ENCODE measurements around the gene DCST2.

The DCST2 gene

DNA sequence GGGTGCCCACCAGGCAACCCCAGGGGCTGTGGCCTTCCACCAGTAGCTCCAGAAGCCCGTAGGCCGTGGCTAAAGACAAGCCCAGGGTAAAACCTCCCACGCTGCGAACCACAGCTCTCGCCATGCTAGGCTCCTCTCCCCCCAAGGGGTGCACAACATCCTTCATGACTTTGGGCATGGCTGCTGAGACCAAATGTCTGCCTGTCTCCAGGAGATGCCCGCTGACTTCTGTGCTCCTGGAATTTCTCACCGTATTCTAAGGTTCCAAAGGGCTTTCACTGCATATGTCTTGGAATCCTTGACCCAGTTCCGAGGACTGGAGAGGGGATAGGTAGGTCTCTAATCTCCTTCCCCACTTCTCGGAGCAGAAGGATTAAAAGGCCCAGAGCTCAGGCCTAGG, at the start of gene DCST2, which contains the start of gene DCST1:
TSS of gene DCST2 (minus strand) at position 258 of the 400 bp plus-strand sequence. CDS start at position 178, 80 bp downstream.
TSS of gene DCST1 (plus strand) at position 301 of the 400 bp plus-strand sequence. CDS start 213 bp downstream, outside the sequence.
- no peak for DNase-seq

GRCh38 chr1:155083052-155083541, 49.5 kb upstream of the DCST2 start:
- DNase-seq = no peak

- DNase-seq = no peak
Measured at GRCh38 chr1:155082301-155083051, 48.9 kb upstream of the DCST2 start.

GRCh38 chr1:155081472-155082300, 48.1 kb upstream of the DCST2 start:
- peak in 1 of 3 donors; percentile 68 for DNase-seq

DNA sequence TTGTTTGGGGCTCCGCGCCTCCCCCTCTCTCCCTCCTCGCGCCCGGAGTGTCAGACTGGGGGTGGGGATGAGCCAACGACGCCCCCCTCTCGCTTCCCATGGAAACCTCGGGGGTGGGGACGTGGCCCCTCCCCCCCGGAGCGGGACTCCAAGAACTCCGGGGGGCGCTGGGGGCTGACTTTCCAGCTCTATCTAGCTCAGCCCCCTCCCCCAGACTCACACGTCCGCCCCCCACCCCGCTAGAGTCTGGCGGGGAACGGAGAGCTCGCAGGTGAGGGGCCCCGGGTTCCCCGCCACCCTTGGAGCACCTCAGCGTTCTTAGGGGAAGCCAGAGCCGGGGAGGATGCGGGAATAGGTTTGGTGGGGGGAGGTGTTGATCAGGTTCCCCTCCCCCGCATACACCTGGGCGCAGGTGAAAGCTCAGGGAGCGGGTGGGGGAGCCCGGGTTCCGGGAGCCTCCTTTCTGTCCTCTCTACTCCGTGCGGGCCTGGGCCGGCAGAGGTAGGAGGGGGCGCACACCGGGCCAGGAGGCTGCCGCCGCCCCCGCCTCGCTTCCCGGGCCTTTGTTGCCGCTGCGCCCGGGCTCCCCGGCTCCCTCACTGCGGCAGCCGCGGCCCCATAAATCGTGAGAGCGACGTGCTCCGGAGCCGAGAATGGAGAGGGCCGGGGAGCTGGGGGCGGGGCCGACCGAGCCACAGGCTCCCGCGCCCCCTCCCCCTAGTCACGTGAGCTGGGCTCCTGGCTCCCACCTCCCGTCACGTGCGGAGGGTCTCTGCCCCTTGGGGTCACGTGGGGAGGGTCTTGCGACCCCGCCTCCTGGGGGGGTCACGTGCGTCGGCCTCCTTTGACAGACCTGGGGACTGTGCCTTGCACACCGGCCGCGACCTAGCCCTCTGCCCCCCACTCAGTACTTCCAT, 47.0 kb upstream of the DCST2 start:
- peak in 1 of 3 donors; percentile 45 for DNase-seq

DNA sequence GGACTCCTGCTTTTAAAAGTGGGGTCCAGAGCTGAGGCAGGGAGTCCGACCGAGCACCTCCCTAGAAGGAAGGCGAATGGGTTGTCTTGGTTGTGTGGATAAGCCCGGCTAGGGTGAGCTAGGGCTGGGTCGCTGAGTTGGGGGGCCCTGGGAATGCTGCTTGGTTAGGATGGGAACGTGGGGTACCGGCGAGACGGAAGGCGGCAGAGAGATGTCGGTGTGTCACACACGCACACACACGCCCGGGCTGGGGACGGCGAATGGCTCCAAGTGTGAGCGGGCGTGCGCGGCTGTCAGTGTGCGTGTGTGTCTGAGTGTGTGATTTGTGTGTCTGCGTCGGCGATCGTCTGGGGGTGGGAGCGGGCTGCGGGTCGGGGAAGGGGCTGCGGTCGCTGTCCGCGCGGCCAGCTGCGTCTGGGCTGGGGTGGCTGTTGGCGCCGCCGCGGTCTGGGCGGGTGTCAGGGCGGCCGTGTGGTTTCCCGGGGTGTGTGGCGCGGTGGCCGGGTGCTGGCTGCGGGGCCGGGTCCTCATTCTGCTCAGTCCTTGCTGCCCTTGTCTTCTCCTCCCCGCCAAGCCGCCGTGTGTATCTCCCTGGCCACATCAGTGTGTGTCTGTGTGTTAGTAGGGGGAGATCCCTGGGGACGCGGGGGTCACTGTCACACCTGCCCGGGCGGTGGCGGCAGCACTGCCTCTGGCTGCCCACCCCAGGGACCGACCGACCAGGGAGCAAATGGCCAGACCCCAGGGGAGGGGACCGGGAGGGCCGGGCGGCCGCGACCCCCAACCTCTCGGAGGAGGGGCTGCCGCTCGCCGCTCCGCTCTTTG, 46.1 kb upstream of the DCST2 start:
- DNase-seq = peak in 1 of 3 donors; percentile 54

- DNase-seq = no peak
Measured at GRCh38 chr1:155079210-155079486, 45.6 kb upstream of the DCST2 start.

GRCh38 chr1:155078469-155079209, 45.1 kb upstream of the DCST2 start, which contains the start of gene EFNA3:
Gene EFNA3 (plus strand): TSS chr1:155078837. CDS start chr1:155078942, 105 bp downstream.
- DNase-seq = peak; percentile 87 to 97 (median 92)

- DNase-seq = no peak
Measured at GRCh38 chr1:155077758-155078445, 44.3 kb upstream of the DCST2 start.

GRCh38 chr1:155077346-155077745, 43.8 kb upstream of the DCST2 start:
- DNase-seq = no peak

DNA sequence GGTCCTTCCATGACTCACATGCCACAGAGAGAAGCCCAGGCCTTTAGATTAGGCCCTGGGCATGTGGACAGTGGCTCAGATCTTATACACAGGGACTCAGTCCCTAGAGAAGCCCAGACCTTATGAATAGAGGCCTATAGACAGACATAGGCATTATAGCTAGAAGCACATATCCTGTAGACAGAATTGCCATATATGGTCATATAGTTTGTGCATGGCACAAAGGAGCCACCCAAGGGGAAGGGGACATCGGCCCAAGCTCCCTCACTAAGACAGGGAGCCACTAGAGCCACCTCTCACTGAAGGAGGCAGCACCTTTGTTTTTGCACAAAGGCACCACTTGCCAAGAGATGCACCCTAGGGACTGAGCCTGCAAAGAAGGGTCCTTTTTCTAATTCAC, 42.8 kb upstream of the DCST2 start:
- DNase-seq = no peak

GRCh38 chr1:155075535-155075934, 42.0 kb upstream of the DCST2 start:
- DNase-seq = no peak

GRCh38 chr1:155073377-155074242, 40.0 kb upstream of the DCST2 start:
- DNase-seq = peak; percentile 52 to 68 (median 65)

GRCh38 chr1:155072531-155073289, 39.1 kb upstream of the DCST2 start:
- DNase-seq = no peak

DNA sequence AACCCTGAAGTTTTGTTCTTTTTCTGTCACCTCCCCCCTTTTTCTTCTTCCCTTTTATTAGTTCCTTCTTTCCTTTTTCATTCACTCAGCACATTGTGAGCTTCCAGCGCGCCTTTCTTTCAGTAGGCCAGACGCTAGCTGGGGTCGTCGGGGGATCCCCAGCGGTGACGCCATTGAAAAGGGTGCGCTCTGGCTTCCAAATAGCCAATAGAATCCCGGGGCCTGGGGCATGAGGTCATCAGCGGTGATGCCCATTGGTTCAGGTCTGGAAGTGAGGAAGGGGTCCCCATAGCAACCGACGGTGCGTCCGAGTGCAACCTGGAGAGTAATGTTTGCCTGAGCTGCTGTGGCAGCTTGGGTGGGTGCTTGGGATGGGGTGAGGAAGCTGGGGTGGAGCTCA, 38.1 kb upstream of the DCST2 start:
- peak; percentile 59 to 73 (median 69) for DNase-seq

DNA sequence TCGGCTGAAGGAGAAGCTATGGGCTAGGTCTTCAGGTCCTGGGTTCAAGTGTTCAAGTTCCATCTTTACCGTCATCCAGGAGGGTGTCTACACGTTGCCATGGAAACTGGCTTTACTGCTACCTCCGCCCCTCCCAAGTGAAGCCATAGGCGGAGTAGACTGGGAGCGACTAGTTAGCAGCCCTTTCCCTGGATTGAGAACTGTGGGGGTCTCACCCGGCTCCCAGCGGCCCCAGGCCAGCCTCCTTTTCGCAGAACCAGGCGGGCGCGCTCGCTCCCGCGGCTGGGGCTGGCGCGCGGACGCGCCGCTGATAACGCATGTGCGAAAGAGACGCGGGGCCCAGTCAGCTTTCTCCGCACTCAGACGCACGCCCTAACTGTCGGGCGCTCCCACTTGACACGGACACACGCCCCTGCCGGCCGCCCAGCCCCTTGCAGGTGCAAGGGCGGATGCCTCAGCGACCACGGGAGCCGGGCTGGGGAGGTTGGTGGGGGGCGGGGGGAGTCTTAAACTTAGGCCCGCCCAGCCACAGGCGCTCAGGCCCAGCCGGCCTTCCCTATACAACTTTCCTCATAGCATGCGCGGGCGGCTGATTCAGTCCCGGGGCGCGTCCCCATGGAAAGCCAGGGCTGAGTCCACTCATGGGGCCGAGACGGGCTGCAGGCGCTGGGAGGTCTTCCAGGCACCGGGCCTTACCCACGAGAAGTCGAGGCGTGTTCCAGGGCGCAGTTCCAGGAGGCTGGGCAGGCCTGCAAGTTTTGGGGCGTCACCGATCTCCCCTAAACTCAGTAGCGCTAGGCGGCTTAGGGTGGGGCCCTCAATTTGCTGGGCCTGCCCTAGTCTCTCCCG, 37.4 kb upstream of the DCST2 start:
- peak; percentile 86 to 93 (median 93) for DNase-seq

DNA sequence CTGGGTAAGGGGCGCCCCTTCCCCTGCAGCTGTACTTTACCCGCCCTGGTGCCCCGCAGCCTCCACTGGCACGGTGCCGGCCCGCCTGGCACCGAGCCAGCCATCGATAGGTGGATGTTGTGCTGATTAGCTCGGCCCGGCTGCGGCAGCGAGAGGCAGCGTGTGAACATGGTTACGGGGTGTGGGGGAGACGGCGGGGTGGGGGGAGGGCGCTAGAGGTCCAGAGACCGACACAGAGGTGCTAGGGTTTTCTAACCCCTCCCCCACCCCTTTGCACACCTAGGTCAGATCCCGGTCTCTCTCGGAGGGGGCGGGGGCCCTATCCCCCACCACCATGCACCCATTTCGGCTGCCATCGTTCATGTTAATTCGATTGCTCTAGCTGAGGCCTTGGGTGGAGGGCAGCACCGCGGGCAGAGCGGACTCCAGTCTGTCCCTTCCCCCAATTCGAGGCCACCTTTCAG, 36.6 kb upstream of the DCST2 start:
- DNase-seq = no peak

Measured in suppressor macrophage treated with lipopolysaccharide for 1 hour (primary cell).